ENCODE results near the gene SNX9.

DNA sequence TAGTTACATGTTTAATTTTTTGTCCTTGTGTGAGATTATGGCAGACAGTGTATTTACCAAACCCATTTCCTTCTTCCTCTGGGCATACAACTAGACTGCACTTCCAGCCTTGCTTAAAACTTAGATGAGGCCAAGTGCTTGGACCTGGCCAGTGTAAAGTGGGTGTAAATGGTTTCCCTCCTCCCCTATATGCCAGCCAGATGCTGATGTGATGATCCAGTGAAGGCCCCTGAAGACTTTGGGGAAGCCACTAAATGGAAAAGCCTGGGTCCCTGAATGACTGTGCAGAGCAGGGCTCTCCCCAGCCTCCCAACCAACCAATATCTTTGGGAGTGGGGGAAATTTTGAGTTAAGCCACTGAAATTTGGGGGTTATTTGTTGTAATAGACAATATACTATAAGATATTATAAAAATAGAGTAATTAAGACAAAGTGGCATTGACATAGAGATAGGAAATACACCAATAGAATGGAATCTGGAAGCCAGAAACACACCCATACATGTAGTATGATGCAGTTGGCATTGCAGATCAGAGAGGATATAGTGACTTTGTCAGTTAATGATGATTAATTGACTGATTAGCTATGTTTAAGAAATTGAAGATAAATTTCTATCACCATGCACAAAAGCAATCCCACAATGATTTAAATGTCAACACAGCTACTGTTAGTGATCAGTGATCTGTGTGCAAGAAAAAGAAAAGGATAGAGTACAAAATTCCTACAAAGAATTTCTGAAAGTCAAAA lies 10.4 kb upstream of the SNX9 start:
- TF ChIP-seq, protein P1, sequence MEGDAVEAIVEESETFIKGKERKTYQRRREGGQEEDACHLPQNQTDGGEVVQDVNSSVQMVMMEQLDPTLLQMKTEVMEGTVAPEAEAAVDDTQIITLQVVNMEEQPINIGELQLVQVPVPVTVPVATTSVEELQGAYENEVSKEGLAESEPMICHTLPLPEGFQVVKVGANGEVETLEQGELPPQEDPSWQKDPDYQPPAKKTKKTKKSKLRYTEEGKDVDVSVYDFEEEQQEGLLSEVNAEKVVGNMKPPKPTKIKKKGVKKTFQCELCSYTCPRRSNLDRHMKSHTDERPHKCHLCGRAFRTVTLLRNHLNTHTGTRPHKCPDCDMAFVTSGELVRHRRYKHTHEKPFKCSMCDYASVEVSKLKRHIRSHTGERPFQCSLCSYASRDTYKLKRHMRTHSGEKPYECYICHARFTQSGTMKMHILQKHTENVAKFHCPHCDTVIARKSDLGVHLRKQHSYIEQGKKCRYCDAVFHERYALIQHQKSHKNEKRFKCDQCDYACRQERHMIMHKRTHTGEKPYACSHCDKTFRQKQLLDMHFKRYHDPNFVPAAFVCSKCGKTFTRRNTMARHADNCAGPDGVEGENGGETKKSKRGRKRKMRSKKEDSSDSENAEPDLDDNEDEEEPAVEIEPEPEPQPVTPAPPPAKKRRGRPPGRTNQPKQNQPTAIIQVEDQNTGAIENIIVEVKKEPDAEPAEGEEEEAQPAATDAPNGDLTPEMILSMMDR (IDR thresholded peaks at IDR 0.05) = no peak
- TF ChIP-seq POLR2A (IDR thresholded peaks at IDR 0.05) (no peak), EP300 (IDR thresholded peaks at IDR 0.05) (no peak), POLR2AphosphoS5 (IDR thresholded peaks at IDR 0.05) (no peak)

Measured in upper lobe of left lung (tissue), 4 donors.